HG02610 (cell line): Measurements from ENCODE around the gene CD63.
A peak's percentile ranks its signal among the peaks of the same experiment; 100 is the strongest.

Source experiments
- ATAC-seq: cut with Tn5 transposase; IDR thresholded peaks from one replicate; pipeline ENCODE4 v1.9.1; 2021; ENCODE audit warnings: mild to moderate bottlenecking, moderate library complexity; ENCODE audit not compliant: unreplicated experiment

The CD63 gene

GRCh38 chr12:55723516-55724225, 5.1 kb downstream of the CD63 start:
- no peak for ATAC-seq

- no peak for ATAC-seq
Measured at GRCh38 chr12:55722948-55723347, 5.9 kb downstream of the CD63 start.

DNA sequence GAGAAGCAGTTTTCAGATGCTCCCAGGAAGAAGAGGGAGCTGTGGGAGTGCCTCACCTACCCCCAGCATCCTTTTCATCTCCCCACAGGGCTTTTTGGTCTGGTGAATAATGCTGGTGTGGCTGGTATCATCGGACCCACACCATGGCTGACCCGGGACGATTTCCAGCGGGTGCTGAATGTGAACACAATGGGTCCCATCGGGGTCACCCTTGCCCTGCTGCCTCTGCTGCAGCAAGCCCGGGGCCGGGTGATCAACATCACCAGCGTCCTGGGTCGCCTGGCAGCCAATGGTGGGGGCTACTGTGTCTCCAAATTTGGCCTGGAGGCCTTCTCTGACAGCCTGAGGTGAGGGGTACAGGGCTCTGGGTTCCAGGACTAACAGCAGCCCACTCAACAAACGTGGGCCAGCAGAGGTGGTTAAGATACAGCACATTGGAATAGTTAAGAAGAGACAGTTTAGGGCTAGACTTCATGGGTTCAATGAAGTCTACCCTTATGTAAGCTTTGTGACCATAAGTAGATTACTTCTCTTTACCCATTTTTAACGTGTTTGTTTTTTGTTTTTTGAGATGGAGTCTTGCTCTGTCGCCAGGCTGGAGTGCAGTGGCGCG, 7.1 kb downstream of the CD63 start:
- no peak for ATAC-seq

DNA sequence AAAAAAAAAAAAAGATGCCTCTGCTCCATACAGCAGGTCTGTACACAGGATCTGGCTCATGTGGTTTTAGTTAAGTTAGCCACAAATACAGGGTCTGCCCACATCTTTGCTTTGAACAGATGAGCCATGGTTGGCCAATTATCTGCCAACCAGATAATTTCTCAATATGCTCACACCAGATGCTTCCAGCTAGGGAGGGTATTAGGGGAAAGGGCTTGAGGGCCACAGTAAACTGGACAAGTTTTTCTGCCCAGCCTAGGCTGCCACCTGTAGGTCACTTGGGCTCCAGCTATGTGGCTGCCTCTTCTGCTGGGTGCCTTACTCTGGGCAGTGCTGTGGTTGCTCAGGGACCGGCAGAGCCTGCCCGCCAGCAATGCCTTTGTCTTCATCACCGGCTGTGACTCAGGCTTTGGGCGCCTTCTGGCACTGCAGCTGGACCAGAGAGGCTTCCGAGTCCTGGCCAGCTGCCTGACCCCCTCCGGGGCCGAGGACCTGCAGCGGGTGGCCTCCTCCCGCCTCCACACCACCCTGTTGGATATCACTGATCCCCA, 7.8 kb downstream of the CD63 start:
- ATAC-seq = no peak

DNA sequence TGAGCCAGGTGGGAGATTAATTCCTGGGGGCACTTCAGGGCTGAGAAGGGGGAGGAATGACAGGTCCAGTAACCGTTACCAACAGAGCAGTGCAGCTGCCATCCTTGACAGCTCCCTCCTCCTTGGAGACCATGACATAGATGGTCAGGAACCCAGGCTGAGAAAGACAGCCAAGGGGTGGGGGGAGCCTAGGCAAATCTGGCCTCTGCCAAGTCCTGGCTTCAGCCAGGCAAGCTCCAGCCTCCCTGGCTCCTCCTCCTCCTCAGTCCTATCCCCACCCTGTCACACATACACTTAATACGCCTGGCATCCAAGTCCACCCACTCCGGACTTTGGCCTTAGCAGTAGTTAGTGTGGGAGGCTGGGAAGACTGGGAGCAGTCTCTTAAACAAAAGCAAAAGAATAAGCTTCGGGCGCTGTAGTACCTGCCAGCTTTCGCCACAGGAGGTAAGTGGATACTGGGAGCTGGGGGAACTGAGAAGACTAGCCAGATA, 8.7 kb downstream of the CD63 start, which contains the start of gene RDH5:
RDH5 (plus strand) TSS at position 323 of the 494 bp plus-strand sequence. CDS start 792 bp downstream, outside the sequence.
- no peak for ATAC-seq

DNA sequence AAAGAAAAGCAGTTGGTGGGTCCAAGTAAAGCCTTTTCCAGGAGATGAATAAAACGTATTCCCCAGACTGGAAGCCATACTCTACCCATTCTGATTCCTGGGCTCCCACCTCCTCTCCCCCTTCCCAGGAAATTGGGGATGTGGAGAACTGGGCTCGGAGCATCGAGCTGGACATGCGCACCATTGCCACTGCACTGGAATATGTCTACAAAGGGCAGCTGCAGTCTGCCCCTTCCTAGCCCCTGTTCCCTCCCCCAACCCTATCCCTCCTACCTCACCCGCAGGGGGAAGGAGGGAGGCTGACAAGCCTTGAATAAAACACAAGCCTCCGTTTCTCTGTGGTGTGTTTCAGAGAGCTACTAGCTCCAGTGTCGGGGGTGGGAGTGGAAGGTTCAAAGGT, 9.4 kb downstream of the CD63 start:
- no peak for ATAC-seq

- no peak for ATAC-seq
Measured at GRCh38 chr12:55718624-55719275, 10.1 kb downstream of the CD63 start.

GRCh38 chr12:55718015-55718414, 10.8 kb downstream of the CD63 start:
- no peak for ATAC-seq

DNA sequence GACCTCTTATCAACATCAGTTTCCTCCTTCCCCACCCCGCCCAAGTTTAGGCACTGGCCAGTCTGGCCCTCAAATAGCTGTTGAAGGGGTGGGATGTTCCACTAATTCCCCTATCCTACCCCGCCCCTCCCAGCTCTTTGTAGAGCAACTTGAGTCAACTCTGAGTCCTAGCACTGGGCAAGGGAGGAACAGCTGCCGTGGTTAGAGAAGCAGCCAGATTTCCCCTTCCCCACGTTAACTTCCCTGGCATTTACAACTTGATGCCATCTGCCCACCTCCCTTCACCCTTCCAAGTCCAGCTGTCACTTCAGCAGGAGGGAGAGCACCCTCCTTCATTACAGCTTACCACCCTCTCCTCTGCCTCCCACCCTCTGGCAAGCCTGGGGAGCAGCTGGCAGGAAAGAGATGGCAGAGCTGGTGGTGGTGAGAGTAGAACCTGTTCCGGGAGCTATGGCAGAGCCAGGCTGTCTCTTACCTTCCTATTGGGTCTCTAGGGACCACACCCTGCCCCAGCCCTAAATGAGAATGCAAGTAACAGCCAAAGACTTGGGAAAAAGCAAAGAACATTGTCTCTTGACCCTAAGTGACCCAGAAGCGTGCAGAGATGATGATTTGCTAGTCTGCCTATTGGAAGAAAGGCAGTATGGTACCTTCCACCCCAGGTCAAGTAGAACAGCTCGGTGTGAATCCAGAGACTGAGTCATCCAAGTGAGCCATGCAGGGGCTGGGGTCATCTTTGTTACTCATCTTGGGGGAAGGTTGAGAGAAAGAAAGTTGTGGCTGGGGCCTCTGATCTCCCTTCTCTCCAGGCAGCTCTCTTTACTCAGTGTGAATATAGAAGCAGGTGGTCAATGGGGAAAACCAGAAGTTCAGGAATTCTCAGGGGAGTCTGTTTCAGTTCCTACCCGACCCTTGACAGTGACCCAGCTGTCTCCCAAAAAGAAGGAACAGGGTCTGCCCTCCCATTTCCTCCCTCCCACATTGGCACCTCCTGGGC, 11.5 kb downstream of the CD63 start:
- no peak for ATAC-seq

DNA sequence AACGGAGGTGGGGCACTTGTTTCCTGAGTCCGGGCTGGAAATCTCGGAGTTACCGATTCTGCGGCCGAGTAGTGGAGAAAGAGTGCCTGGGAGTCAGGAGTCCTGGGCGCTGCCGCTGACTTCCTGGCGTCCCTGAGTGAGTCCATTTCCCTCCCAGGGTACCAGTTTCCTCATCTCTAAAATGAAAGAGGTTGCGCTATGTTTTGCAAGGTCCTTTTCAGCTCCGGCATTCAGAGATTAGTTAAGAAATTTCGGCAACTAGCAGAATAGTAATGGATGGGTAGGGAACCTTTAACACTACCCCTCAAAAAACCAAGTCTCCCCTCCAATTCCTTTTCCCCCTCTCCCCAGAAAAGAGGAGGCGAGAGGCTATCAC, 12.2 kb downstream of the CD63 start:
- ATAC-seq = no peak

DNA sequence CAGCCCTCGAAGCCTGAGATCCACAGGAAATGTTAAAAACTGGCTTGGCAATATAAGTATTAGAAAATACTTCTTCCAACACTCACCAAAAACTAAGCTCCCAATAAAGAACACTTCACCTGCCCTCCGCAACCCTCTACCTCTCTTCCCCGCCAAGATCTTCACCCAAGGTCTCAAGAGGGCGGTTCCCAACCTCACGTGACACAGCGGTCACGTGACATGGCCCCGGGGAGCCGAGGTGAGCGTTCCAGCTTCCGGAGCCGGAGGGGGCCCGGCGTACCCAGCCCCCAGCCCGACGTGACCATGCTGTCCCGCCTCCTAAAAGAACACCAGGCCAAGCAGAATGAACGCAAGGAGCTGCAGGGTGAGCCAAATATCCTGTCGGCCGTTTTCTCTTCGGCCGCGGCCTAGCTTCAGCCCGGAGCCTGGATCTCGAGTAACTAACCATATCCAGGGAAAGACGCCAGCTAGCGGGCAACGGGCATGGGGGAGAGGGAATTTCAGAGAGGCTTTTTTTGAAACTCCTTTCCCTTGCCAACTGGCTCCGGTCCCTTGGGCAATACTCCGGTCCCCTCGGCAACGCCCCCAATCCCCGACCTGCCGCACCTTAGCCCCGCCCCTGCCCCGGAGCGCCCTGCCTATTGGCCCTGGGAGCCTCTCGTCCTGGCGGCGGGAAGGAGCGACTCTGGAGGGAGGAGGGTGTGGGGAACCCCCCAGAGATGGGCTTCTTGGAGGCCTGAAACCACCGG, 12.8 kb downstream of the CD63 start, which contains the start of gene BLOC1S1:
BLOC1S1 (plus strand) TSS at position 214 of the 749 bp plus-strand sequence; CDS start at position 220, 6 bp downstream.
- peak; percentile 92 for ATAC-seq

DNA sequence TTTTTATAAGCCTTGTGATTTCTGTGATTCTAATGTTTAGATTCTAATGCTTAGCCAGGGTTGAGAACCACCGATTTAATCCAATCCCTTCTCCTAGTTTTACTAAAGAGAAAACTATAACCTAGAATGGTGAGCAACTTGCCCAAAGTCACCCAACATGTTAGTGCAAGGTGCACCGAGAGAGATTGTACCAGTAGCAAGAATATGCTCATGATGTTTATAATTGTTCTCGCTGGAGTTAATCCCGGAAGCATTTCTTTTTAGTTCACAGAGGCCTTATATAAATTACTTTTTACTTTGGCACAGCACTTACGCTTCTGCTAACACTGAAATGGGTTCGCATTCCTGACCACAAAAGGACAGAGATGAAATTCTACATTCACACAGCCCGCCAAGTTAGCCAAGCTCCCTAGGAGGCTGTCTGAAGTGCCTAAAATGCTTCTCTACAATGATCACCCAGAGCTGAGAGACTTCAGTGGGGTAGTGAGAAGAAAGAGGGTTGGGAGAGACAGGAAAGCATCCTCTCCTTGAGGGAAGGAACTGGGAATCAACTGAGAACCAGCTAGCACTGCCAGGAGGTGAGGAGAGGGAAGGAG, 13.5 kb downstream of the CD63 start:
- no peak for ATAC-seq

GRCh38 chr12:55713721-55714120, 15.1 kb downstream of the CD63 start:
- no peak for ATAC-seq

DNA sequence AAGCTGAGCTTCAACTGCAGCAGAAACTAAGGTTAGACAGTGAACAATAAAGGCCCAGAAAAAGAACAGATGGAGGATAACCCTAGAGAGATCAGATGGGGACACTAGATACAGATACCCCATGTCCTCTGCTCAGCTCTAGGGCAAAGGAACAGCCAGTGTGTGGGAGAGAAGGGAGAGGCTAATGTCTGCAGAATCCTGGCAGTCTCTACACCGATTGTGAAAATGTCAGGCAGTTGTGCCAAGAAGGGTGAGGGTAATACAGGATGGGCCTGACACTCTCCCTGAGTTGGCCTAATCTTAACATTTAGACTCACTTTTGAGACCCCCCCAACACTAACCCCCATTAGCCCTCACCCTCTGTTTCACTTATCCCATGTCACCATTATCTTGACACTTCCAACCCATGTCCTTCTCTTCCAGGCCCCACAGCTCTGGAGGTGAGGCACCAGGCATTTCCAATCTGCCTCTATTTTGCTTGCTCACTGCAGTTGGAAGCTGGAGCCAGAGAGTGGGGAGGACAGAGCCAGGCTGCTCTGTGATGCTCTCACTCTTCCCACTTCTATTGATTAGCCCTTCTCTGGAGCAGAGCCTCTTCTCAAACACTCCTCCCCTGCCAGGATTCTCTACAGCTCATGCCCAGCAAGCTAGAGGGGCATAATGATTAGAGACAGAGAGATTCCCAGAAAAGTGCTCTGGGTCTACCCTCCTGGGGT, 16.0 kb downstream of the CD63 start:
- no peak for ATAC-seq

- no peak for ATAC-seq
Measured at GRCh38 chr12:55711786-55712553, 16.8 kb downstream of the CD63 start.

DNA sequence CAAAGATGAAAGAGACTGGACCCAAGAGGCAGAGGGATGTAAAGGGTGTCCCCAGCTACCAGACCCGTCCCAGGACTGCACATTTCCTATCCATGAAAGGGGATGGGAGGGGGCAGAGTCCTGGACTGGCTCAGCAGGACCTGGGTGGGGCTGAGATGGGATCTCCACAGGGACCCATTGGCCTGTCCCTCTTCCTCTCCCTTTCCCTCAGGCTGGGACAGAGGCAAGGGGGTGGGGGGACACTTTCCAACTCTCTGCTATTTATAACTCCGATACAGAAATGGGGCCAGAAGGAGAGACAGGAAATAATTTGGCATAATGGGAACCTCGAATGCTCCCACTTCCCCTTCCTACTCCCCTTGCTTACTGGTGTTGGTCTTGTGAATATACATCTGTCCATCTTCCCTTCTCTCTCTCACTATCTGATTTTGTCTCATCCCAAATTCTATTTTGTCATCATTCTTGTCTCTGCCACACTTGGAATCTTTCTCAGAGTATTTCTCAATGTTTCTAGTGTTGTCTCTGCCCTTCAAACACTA, 20.0 kb downstream of the CD63 start:
- no peak for ATAC-seq

- ATAC-seq = peak; percentile 56
Measured at GRCh38 chr12:55707841-55708694, 20.7 kb downstream of the CD63 start, which contains the start of gene ITGA7. Gene ITGA7, minus strand, starts transcription at chr12:55707904. Its CDS starts 222 bp downstream, at chr12:55707682.
